MM.1S (cell line): ENCODE data around the gene SLC25A48.

Experiments
- DNase-seq: peaks from one replicate; pipeline ENCODE4 v3.0.0-alpha.2; 2015
- H2AFZ ChIP-seq: fragments of 300-600 bp; sonication (generic); 2 replicates; pipeline ENCODE4 v1.6.0; 2016; ENCODE audit warnings: antibody characterized with exemption, low read length
- H3F3A ChIP-seq: fragments of 300-600 bp; sonication (generic); 2 replicates; pipeline ENCODE4 v1.6.1; 2016; ENCODE audit warnings: mild to moderate bottlenecking, antibody characterized with exemption, low read length, moderate library complexity, mixed read lengths; ENCODE audit not compliant: insufficient read depth
- H3K27ac ChIP-seq: fragments of 300-600 bp; sonication (generic); 2 replicates; pipeline ENCODE4 v1.5.1; 2016; ENCODE audit warnings: mild to moderate bottlenecking, low read length
- H3K27me3 ChIP-seq: fragments of 300-600 bp; sonication (generic); replicated peaks from 2 replicates; pipeline ENCODE4 v1.6.0; 2016; ENCODE audit warnings: low read length; ENCODE audit not compliant: insufficient read depth
- H3K36me3 ChIP-seq: fragments of 300-600 bp; sonication (generic); replicated peaks from 2 replicates; pipeline ENCODE4 v1.6.1; 2016; ENCODE audit warnings: mild to moderate bottlenecking, low read length, mixed read lengths; ENCODE audit not compliant: insufficient read depth
- H3K4me1 ChIP-seq: fragments of 300-600 bp; sonication (generic); 2 replicates; pipeline ENCODE4 v1.6.1; 2016; ENCODE audit warnings: low read length, mixed read lengths
- H3K4me2 ChIP-seq: fragments of 300-600 bp; sonication (generic); 2 replicates; pipeline ENCODE4 v1.6.0; 2016; ENCODE audit warnings: low read depth, low read length
- H3K4me3 ChIP-seq: fragments of 300-600 bp; sonication (generic); 2 replicates; pipeline ENCODE4 v1.5.1; 2016; ENCODE audit warnings: low read length, mixed read lengths
- H3K79me2 ChIP-seq: fragments of 300-600 bp; sonication (generic); 2 replicates; pipeline ENCODE4 v1.6.1; 2016; ENCODE audit warnings: mixed run types, low read length, mixed read lengths
- H3K9ac ChIP-seq: fragments of 300-600 bp; sonication (generic); 2 replicates; pipeline ENCODE4 v1.6.1; 2016; ENCODE audit warnings: low read length, mixed read lengths
- H3K9me2 ChIP-seq: fragments of 300-600 bp; sonication (generic); replicated peaks from 2 replicates; pipeline ENCODE4 v1.6.1; 2016; ENCODE audit warnings: mild to moderate bottlenecking, low read length, mixed read lengths; ENCODE audit not compliant: insufficient read depth
- H3K9me3 ChIP-seq: fragments of 300-600 bp; sonication (generic); replicated peaks from 2 replicates; pipeline ENCODE4 v1.6.1; 2016; ENCODE audit warnings: mild to moderate bottlenecking, low read length, mixed read lengths; ENCODE audit not compliant: insufficient read depth
- H4K20me1 ChIP-seq: fragments of 300-600 bp; sonication (generic); 2 replicates; pipeline ENCODE4 v1.6.1; 2016; ENCODE audit warnings: mild to moderate bottlenecking, low read length, moderate library complexity, mixed read lengths; ENCODE audit not compliant: insufficient read depth
- CTCF ChIP-seq: fragments of 300-600 bp; sonication (generic); IDR thresholded peaks from 2 replicates; pipeline ENCODE4 v1.5.1; 2016; ENCODE audit warnings: antibody characterized with exemption, low read length, mixed read lengths
- EZH2 ChIP-seq: fragments of 300-600 bp; sonication (generic); optimal IDR thresholded peaks from 2 replicates; pipeline ENCODE3; 2017; ENCODE audit warnings: low read depth, mild to moderate bottlenecking, antibody characterized with exemption, low read length, mixed read lengths
- EZH2phosphoT487 ChIP-seq: fragments of 300-600 bp; sonication (generic); IDR thresholded peaks from 2 replicates; pipeline ENCODE4 v1.6.1; 2018; ENCODE audit warnings: antibody characterized with exemption, low read length

The SLC25A48 gene

GRCh38 chr5:135887447-135887864 is 53.0 kb downstream of the SLC25A48 start:
- Histone ChIP-seq H4K20me1 (no peaks in the 10 kb centered on the region), H3K79me2 (no peaks in the 10 kb centered on the region), H3K27ac (peak overlapping the region; percentile 35; the same call in 1 of the 2 replicates), H3K9me3 (no peaks in the 10 kb centered on the region), H3K27me3 (no peaks in the 10 kb centered on the region), H3K4me2 (peak overlapping the region; percentile 59), H3K4me3 (peak overlapping the region; percentile 22; the same call in 1 of the 2 replicates), H3K4me1 (peaks cover 37% of the 10 kb centered on the region), H3K36me3 (no peaks in the 10 kb centered on the region), H2AFZ (peak overlapping the region; percentile 65), H3K9ac (no peak overlapping the region), H3K9me2 (no peaks in the 10 kb centered on the region), H3F3A (peaks cover 13% of the 10 kb centered on the region)
- peak; percentile 88 for DNase-seq
- TF ChIP-seq EZH2phosphoT487, result no peak
- peak; percentile 84 for TF ChIP-seq CTCF

GRCh38 chr5:135887881-135888614 is 53.6 kb downstream of the SLC25A48 start:
- Histone ChIP-seq H3F3A (peaks cover 13% of the 10 kb centered on the region), H3K79me2 (no peaks in the 10 kb centered on the region), H2AFZ (peak overlapping the region; percentile 65), H3K4me2 (peak overlapping the region; percentile 59), H3K9me3 (no peaks in the 10 kb centered on the region), H3K4me3 (peak overlapping the region; percentile 22; the same call in 1 of the 2 replicates), H3K27ac (peak overlapping the region; percentile 35; the same call in 1 of the 2 replicates), H3K9me2 (no peaks in the 10 kb centered on the region), H4K20me1 (no peaks in the 10 kb centered on the region), H3K27me3 (no peaks in the 10 kb centered on the region), H3K9ac (no peak overlapping the region), H3K4me1 (peaks cover 35% of the 10 kb centered on the region), H3K36me3 (no peaks in the 10 kb centered on the region)
- DNase-seq, result no peak
- TF ChIP-seq EZH2phosphoT487 (no peak), EZH2 (no peak), CTCF (no peak)

GRCh38 chr5:135890296-135890695 is 55.8 kb downstream of the SLC25A48 start:
- no peaks in the 10 kb centered on the region for H4K20me1 ChIP-seq
- peak overlapping the region; percentile 26; the same call in 1 of the 2 replicates for H3K27ac ChIP-seq
- no peaks in the 10 kb centered on the region for H3K27me3 ChIP-seq
- no peaks in the 10 kb centered on the region for H3K9me2 ChIP-seq
- H3K4me2 ChIP-seq, result peak overlapping the region; percentile 39
- peaks cover 30% of the 10 kb centered on the region for H3K4me1 ChIP-seq
- H3K4me3 ChIP-seq, result no peak overlapping the region
- no peak for DNase-seq
- no peak overlapping the region for H2AFZ ChIP-seq
- H3K36me3 ChIP-seq, result no peaks in the 10 kb centered on the region
- no peaks in the 10 kb centered on the region for H3K9me3 ChIP-seq
- H3K9ac ChIP-seq, result no peak overlapping the region
- TF ChIP-seq EZH2 (no peak), CTCF (no peak), EZH2phosphoT487 (no peak)
- peaks cover 13% of the 10 kb centered on the region for H3F3A ChIP-seq
- H3K79me2 ChIP-seq, result no peaks in the 10 kb centered on the region
